HepG2 (cell line): ENCODE results near the gene ZNF229. TPM values are rescaled to one million over a fixed set of nuclear protein-coding genes. Genes with fewer than 3 reads are reported as not detected.

Experiments
- ATAC-seq: fragments of 200-7000 bp; cut with Tn5 transposase; 3 replicates; pipeline ENCODE4 v1.9.1; 2020; ENCODE audit warnings: mild to moderate bottlenecking, moderate library complexity
- BruUV-seq: library from RNA; stranded (reverse); fragments of 400-500 nt; replicated peaks from 2 replicates; lab custom pipeline; 2021; lab: Mats Ljungman, UMichigan
- CTCF ChIA-PET: fragments of 300-600 bp; formaldehyde crosslinking; extraction: SDS; loops from one replicate; lab custom pipeline; 2021; ENCODE audit warnings: low total read pairs, inconsistent platforms, low intra/inter-chr PET ratio; lab: Yijun Ruan, JAX
- POLR2A ChIA-PET: fragments of 350-600 bp; sonication (Branson Sonifier 250); formaldehyde crosslinking; loops from one replicate; lab custom pipeline; 2020; ENCODE audit warnings: antibody characterized with exemption, inconsistent platforms; lab: Yijun Ruan, JAX
- DNase-seq: peaks from one replicate; pipeline ENCODE4 v3.0.0-alpha.2; 2015; ENCODE audit warnings: low spot score
- FAIRE-seq: peaks from 3 replicates; lab custom pipeline; 2011; peaks lifted over from hg19 to GRCh38; lab: Jason Lieb, UNC
- H2AFZ ChIP-seq: one replicate; pipeline ENCODE4 v1.6.1; 2011; ENCODE audit warnings: low read length, inconsistent platforms
- H3K27ac ChIP-seq: fragments of 300-600 bp; 3 replicates; pipeline ENCODE4 v1.8.0; 2011; ENCODE audit warnings: mixed run types, mild to moderate bottlenecking, mixed read lengths, low read length, inconsistent platforms; ENCODE audit not compliant: insufficient read depth; ENCODE audit errors: extremely low read length
- H3K27me3 ChIP-seq, 2 experiments: fragments of 200-600 bp in 1 of 2; 2 replicates in 1 of 2; 3 replicates in 1 of 2; pipeline versions ENCODE4 v1.6.0 to v1.8.0; 2011; ENCODE audit warnings: low read length in 2 of 2, mild to moderate bottlenecking in 2 of 2, moderate library complexity in 2 of 2, inconsistent platforms in 1 of 2; ENCODE audit not compliant: insufficient read depth in 2 of 2, control insufficient read depth in 1 of 2
- H3K36me3 ChIP-seq, 2 experiments: fragments of 200-600 bp in 1 of 2; replicated peaks in 1 of 2; 2 replicates in 1 of 2; 3 replicates in 1 of 2; pipeline versions ENCODE4 v1.5.1 to v1.8.0; 2011; ENCODE audit warnings: low read length in 2 of 2, inconsistent platforms in 1 of 2; ENCODE audit not compliant: insufficient read depth in 2 of 2, control insufficient read depth in 1 of 2
- H3K4me1 ChIP-seq: 2 replicates; pipeline ENCODE4 v1.5.1; 2012; ENCODE audit warnings: low read length, inconsistent platforms; ENCODE audit not compliant: insufficient read depth
- H3K4me2 ChIP-seq: 2 replicates; pipeline ENCODE4 v1.6.0; 2011; ENCODE audit warnings: low read depth, low read length, inconsistent platforms
- H3K4me3 ChIP-seq, 3 experiments: fragments of 200-600 bp in 1 of 3; sonication (generic), shearing (Covaris generic) in 1 of 3; replicated peaks in 1 of 3; 2 replicates each; pipeline ENCODE4 v1.5.1; 2011 to 2016; ENCODE audit warnings: low read length in 3 of 3, inconsistent platforms in 2 of 3, low read depth in 2 of 3, mild to moderate bottlenecking in 2 of 3, control low read depth in 1 of 3, mixed read lengths in 1 of 3; ENCODE audit not compliant: insufficient read depth in 1 of 3
- H3K79me2 ChIP-seq: one replicate; pipeline ENCODE4 v1.6.1; 2011; ENCODE audit warnings: low read length, inconsistent platforms; ENCODE audit not compliant: insufficient read depth
- H3K9ac ChIP-seq: 2 replicates; pipeline ENCODE4 v1.6.0; 2011; ENCODE audit warnings: mild to moderate bottlenecking, low read depth, low read length, inconsistent platforms; ENCODE audit not compliant: insufficient read depth
- H3K9me3 ChIP-seq: 2 replicates; pipeline ENCODE4 v1.5.1; 2012; ENCODE audit warnings: mild to moderate bottlenecking, low read length
- H4K20me1 ChIP-seq: 2 replicates; pipeline ENCODE4 v1.6.0; 2011; ENCODE audit warnings: inconsistent platforms, mild to moderate bottlenecking, low read length, moderate library complexity; ENCODE audit not compliant: insufficient read depth
- EEA1 ChIP-seq: sonication (generic); formaldehyde crosslinking; IDR thresholded peaks from 2 replicates; pipeline ENCODE4 v1.5.1; 2020; ENCODE audit warnings: mild to moderate bottlenecking, missing genetic modification reagents, borderline replicate concordance
- ELF3 ChIP-seq: IDR thresholded peaks from 2 replicates; pipeline ENCODE4 v1.6.1; 2016; ENCODE audit warnings: missing genetic modification reagents, missing compliant biosample characterization
- MEIS2 ChIP-seq: sonication (generic); formaldehyde crosslinking; IDR thresholded peaks from 2 replicates; pipeline ENCODE4 v1.9.0; 2021; ENCODE audit warnings: mild to moderate bottlenecking, missing genetic modification reagents
- RAD51 ChIP-seq: fragments of 450-650 bp; IDR thresholded peaks from 2 replicates; pipeline ENCODE4 v1.6.1; 2016; ENCODE audit warnings: borderline replicate concordance
- REXO4 ChIP-seq: sonication (generic); formaldehyde crosslinking; IDR thresholded peaks from 2 replicates; pipeline ENCODE4 v1.8.0; 2022; ENCODE audit warnings: missing genetic modification reagents, mild to moderate bottlenecking, borderline replicate concordance
- ZNF136 ChIP-seq: sonication (generic); formaldehyde crosslinking; IDR thresholded peaks from 2 replicates; pipeline ENCODE4 v1.8.1; 2022; ENCODE audit warnings: low read depth, mild to moderate bottlenecking, moderate library complexity, missing genetic modification reagents
- ZNF263 ChIP-seq: sonication (generic); formaldehyde crosslinking; IDR thresholded peaks from 2 replicates; pipeline ENCODE4 v1.4.0; 2020; ENCODE audit warnings: missing genetic modification reagents
- ZNF431 ChIP-seq: sonication (generic); formaldehyde crosslinking; IDR thresholded peaks from 2 replicates; pipeline ENCODE4 v1.9.0; 2022; ENCODE audit warnings: missing genetic modification reagents, low read depth, mild to moderate bottlenecking, borderline replicate concordance
- WGBS: methylation state at CpG from one replicate; pipeline ENCODE4 v1.1.6; 2017; ENCODE audit warnings: low lambda C conversion rate; 5-methylcytosine and 5-hydroxymethylcytosine counted together
- in situ Hi-C: cut with HindIII; loops from 2 replicates; pipeline ENCODE4 v1.10.0; 2017; ENCODE audit warnings: low pct_unique_long_range_greater_than_20kb; ENCODE audit not compliant: extremely low pct_ligation_motif_present
- intact Hi-C: fragments of 100-400 bp; cut with micrococcal nuclease; formaldehyde crosslinking; loops from one replicate; pipeline ENCODE4 v1.10.0; 2022; ENCODE audit not compliant: unreplicated experiment
- polyA plus RNA-seq, 8 experiments: library from polyadenylated mRNA; depleted of rRNA in 3 of 8; stranded (reverse) in 7 of 8; unstranded in 1 of 8; fragments of >200 nt; fragmentation: Illumina TruSeq in 4 of 8; extraction: Trizol in 4 of 8; gene quantifications; 2 replicates each; pipeline versions ENCODE4 v1.2.1 to v1.2.3, GENCODE V29; 2011 to 2016; ENCODE audit warnings: low read depth in 4 of 8, missing spikeins in 1 of 8, mixed read lengths in 1 of 8; ENCODE audit not compliant: insufficient read depth in 1 of 8
- total RNA-seq, 5 experiments: library from RNA; depleted of rRNA; stranded (reverse); fragments of >200 nt; fragmentation: Illumina TruSeq; extraction: Trizol; gene quantifications; 2 replicates each; pipeline ENCODE4 v1.2.3, GENCODE V29; 2016; ENCODE audit warnings: low read depth in 1 of 5
- TF ChIP-seq, protein P1 (sequence below): sonication (generic); formaldehyde crosslinking; IDR thresholded peaks from 2 replicates; pipeline ENCODE4 v1.4.0; 2020; ENCODE audit warnings: mild to moderate bottlenecking, missing genetic modification reagents
- TF ChIP-seq, protein P2 (sequence below): IDR thresholded peaks from 2 replicates; pipeline ENCODE4 v1.6.1; 2018; ENCODE audit warnings: missing genetic modification reagents
- TF ChIP-seq, protein P3 (sequence below): sonication (generic); formaldehyde crosslinking; IDR thresholded peaks from 2 replicates; pipeline ENCODE4 v1.4.0; 2020; ENCODE audit warnings: mild to moderate bottlenecking, missing genetic modification reagents
- TF ChIP-seq, protein P4 (sequence below): sonication (generic); formaldehyde crosslinking; IDR thresholded peaks from 2 replicates; pipeline ENCODE4 v1.4.0; 2020; ENCODE audit warnings: missing genetic modification reagents
- TF ChIP-seq, protein P5 (sequence below): IDR thresholded peaks from 2 replicates; pipeline ENCODE4 v1.6.1; 2016

The ZNF229 gene
- total and polyA plus RNA-seq, 2 of the 13 experiments (the other 11 are each of a cell fraction or from before 2014, with no cell fraction given) = 0.01 to 0.11 TPM

DNA sequence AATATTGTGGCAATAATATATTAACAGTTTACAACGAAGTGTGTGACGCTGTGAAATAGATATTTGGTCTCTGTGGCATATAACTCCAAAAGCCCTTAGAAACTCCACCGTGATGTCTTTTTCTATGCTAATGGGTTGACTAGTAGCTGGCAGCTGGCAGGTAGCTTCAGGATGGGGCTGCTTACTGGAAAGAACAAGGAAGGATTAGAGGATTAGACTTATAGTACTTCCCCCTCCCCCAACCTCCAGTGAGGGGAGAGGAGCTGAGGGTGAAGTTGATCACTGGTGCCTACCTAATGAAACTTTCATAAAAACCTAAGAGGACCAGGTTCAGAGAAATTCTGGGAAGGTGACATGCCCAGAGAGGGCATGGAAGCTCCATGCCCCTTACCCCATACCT lies 9.8 kb downstream of the ZNF229 start (continued):
- TF ChIP-seq, protein P1, sequence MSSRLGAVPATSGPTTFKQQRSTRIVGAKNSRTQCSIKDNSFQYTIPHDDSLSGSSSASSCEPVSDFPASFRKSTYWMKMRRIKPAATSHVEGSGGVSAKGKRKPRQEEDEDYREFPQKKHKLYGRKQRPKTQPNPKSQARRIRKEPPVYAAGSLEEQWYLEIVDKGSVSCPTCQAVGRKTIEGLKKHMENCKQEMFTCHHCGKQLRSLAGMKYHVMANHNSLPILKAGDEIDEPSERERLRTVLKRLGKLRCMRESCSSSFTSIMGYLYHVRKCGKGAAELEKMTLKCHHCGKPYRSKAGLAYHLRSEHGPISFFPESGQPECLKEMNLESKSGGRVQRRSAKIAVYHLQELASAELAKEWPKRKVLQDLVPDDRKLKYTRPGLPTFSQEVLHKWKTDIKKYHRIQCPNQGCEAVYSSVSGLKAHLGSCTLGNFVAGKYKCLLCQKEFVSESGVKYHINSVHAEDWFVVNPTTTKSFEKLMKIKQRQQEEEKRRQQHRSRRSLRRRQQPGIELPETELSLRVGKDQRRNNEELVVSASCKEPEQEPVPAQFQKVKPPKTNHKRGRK (CRISPR knock-in tag) = no peak
- TF ChIP-seq EEA1 (no peak), ELF3 (no peak), RAD51 (no peak), ZNF263 (no peak), ZNF431 (CRISPR knock-in tag) (no peak)
- TF ChIP-seq, protein P2, sequence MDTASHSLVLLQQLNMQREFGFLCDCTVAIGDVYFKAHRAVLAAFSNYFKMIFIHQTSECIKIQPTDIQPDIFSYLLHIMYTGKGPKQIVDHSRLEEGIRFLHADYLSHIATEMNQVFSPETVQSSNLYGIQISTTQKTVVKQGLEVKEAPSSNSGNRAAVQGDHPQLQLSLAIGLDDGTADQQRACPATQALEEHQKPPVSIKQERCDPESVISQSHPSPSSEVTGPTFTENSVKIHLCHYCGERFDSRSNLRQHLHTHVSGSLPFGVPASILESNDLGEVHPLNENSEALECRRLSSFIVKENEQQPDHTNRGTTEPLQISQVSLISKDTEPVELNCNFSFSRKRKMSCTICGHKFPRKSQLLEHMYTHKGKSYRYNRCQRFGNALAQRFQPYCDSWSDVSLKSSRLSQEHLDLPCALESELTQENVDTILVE (CRISPR knock-in tag) = no peak
- TF ChIP-seq, protein P3, sequence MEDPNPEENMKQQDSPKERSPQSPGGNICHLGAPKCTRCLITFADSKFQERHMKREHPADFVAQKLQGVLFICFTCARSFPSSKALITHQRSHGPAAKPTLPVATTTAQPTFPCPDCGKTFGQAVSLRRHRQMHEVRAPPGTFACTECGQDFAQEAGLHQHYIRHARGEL = no peak

DNA sequence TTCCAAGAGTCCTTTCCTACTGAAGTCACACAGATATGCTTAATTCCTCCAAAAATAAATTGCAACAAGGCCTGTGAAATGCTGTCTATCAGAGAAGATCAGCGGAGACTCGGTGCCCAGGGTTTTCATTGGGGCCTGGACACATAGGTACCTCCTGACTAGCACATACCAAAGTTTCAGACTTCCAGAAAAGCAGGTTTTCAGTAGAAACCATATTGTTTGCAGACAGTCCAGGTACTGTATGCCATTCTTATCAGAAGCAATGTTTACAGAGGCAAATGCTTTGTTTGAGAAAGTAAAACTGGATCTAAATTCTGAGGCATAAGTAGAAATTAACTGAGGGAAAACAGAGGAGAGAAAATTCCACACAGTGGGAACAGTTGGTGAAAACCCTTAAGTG lies 12.8 kb downstream of the ZNF229 start:
- peaks cover 77% of the 10 kb centered on the region for H3K9me3 ChIP-seq
- H4K20me1 ChIP-seq = no peaks in the 10 kb centered on the region
- no TSS peak for BruUV-seq
- H3K27me3 ChIP-seq = no peaks in the 10 kb centered on the region
- no peak for ATAC-seq
- no peaks in the 10 kb centered on the region for H3K4me1 ChIP-seq
- POLR2A ChIA-PET = no interaction called here
- no peak overlapping the region for H3K4me2 ChIP-seq
- intact Hi-C loops (no loop called here), in situ Hi-C loops (no loop called here)
- no peak overlapping the region for H3K9ac ChIP-seq
- WGBS = 25% methylated on average over 2 of the region's 2 CpGs
- no peak for FAIRE-seq
- no peaks in the 10 kb centered on the region for H3K36me3 ChIP-seq
- no peak overlapping the region for H2AFZ ChIP-seq
- H3K79me2 ChIP-seq = no peaks in the 10 kb centered on the region
- DNase-seq = no peak
- CTCF ChIA-PET = no interaction called here
- H3K4me3 ChIP-seq = no peak overlapping the region
- no peak overlapping the region for H3K27ac ChIP-seq
- TF ChIP-seq ZNF136 (no peak), MEIS2 (CRISPR knock-in tag) (no peak), REXO4 (CRISPR knock-in tag) (no peak)
- TF ChIP-seq, protein P4, sequence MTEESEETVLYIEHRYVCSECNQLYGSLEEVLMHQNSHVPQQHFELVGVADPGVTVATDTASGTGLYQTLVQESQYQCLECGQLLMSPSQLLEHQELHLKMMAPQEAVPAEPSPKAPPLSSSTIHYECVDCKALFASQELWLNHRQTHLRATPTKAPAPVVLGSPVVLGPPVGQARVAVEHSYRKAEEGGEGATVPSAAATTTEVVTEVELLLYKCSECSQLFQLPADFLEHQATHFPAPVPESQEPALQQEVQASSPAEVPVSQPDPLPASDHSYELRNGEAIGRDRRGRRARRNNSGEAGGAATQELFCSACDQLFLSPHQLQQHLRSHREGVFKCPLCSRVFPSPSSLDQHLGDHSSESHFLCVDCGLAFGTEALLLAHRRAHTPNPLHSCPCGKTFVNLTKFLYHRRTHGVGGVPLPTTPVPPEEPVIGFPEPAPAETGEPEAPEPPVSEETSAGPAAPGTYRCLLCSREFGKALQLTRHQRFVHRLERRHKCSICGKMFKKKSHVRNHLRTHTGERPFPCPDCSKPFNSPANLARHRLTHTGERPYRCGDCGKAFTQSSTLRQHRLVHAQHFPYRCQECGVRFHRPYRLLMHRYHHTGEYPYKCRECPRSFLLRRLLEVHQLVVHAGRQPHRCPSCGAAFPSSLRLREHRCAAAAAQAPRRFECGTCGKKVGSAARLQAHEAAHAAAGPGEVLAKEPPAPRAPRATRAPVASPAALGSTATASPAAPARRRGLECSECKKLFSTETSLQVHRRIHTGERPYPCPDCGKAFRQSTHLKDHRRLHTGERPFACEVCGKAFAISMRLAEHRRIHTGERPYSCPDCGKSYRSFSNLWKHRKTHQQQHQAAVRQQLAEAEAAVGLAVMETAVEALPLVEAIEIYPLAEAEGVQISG (CRISPR knock-in tag) = no peak
- TF ChIP-seq, protein P5, sequence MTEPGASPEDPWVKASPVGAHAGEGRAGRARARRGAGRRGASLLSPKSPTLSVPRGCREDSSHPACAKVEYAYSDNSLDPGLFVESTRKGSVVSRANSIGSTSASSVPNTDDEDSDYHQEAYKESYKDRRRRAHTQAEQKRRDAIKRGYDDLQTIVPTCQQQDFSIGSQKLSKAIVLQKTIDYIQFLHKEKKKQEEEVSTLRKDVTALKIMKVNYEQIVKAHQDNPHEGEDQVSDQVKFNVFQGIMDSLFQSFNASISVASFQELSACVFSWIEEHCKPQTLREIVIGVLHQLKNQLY (CRISPR knock-in tag) = no peak
